Upper lobe of left lung (tissue), 6 donors: ENCODE results near the gene ITPR1. TPM values are rescaled to one million over a fixed set of nuclear protein-coding genes. Genes with fewer than 3 reads are reported as not detected.

Experiments used
- ATAC-seq, 2 donors: fragments of 200-7000 bp; cut with Tn5 transposase; one replicate each; pipeline ENCODE4 v1.9.1; 2022; ENCODE audit warnings: mild to moderate bottlenecking in 2 of 2, moderate library complexity in 2 of 2; ENCODE audit not compliant: low FRiP score in 2 of 2
- DNase-seq, 2 donors: peaks; one replicate each; pipeline ENCODE4 v3.0.0-alpha.2; 2019 to 2020
- H3K27ac ChIP-seq, 4 donors: fragments of 200-600 bp; sonication (generic); one replicate each; pipeline ENCODE4 v1.5.1; 2016 to 2019
- H3K27me3 ChIP-seq, 4 donors: fragments of 200-600 bp; sonication (generic); one replicate each; pipeline ENCODE4 v1.5.1; 2017 to 2019
- H3K36me3 ChIP-seq, 4 donors: fragments of 200-600 bp; sonication (generic); one replicate each; pipeline ENCODE4 v1.5.1; 2016 to 2019
- H3K4me1 ChIP-seq, 4 donors: fragments of 200-600 bp; sonication (generic); one replicate each; pipeline ENCODE4 v1.5.1; 2018 to 2019
- H3K4me3 ChIP-seq, 4 donors: fragments of 200-600 bp; sonication (generic); one replicate each; pipeline ENCODE4 v1.5.1; 2017 to 2019; ENCODE audit warnings: mild to moderate bottlenecking in 2 of 4, moderate library complexity in 1 of 4
- H3K9me3 ChIP-seq, 4 donors: fragments of 200-600 bp; sonication (generic); one replicate each; pipeline ENCODE4 v1.5.1; 2018 to 2019
- EP300 ChIP-seq, 4 donors: sonication (generic); formaldehyde crosslinking; IDR thresholded peaks; one replicate each; pipeline ENCODE4 v1.5.1; 2017; ENCODE audit warnings: antibody characterized with exemption in 4 of 4, control low read depth in 2 of 4
- POLR2A ChIP-seq, 4 donors: fragments of 450-650 bp; IDR thresholded peaks; one replicate each; pipeline ENCODE4 v1.5.1; 2016 to 2017; ENCODE audit warnings: antibody characterized with exemption in 4 of 4, mild to moderate bottlenecking in 2 of 4
- POLR2AphosphoS5 ChIP-seq, 2 donors: sonication (generic); formaldehyde crosslinking; IDR thresholded peaks; one replicate each; pipeline ENCODE4 v1.5.1; 2017; ENCODE audit warnings: antibody characterized with exemption in 2 of 2
- WGBS, 2 donors: methylation state at CpG; one replicate each; pipeline ENCODE4 v1.1.5; 2017 to 2018; 5-methylcytosine and 5-hydroxymethylcytosine counted together
- total RNA-seq, 6 donors: library from RNA; depleted of rRNA in 4 of 6; stranded (reverse); fragments of >200 nt in 4 of 6; gene quantifications; one replicate each; pipeline versions ENCODE4 v1.1.0 to v1.2.1, GENCODE V29; 2016 to 2021
- TF ChIP-seq, protein P1 (sequence below), 6 experiments: fragments of 450-650 bp in 4 of 6; fragments of 200-600 bp in 2 of 6; sonication (generic) in 2 of 6; IDR thresholded peaks; one replicate each; pipeline ENCODE4 v1.5.1; 2016 to 2019; ENCODE audit warnings: antibody characterized with exemption in 6 of 6
- donor health status: DM: no; HTN: no; CAD: no; lungs with moderate emphysema.
- donor health status: DM: no; HTN: yes; CAD: no; lungs with severe emphysema.

ITPR1 gene
- total RNA-seq, 6 donors from 2014 or later, result 55.5 to 136 (median 66.2) TPM

DNA sequence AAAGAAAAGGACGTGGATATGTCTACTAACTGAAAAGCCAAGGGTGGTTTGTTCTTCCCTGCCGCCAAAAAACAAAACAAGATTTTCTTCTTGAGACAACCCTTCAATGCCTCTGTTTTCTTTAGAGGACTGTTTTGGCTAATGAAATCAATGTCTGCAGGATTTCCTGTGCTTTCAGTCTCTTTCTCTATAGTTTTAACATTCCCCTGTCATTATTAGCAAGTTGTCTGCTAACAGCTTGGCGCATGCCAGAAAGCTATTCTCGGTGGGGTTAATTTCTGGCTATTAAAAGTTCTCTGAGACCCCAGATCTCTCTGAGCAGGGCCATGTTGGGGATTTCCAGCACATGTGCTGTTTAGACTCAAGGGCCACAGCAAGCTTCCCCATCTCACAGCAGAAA is 56.7 kb downstream of the ITPR1 start:
- Histone ChIP-seq H3K4me3 (no peak overlapping the region), H3K4me1 (peaks cover 3 to 24% (median 19%) of the 10 kb centered on the region in 4 donors), H3K9me3 (no peaks in the 10 kb centered on the region), H3K27me3 (no peaks in the 10 kb centered on the region), H3K27ac (peak overlapping the region in 3 of 4 donors; percentile 28 to 53 (median 52)), H3K36me3 (no peaks in the 10 kb centered on the region)
- DNase-seq (no peak), ATAC-seq (no peak)
- 57 to 69% methylated on average over 4 of the region's 4 CpGs for WGBS, 2 donors
- no peak for TF ChIP-seq EP300 (IDR thresholded peaks at IDR 0.05)

DNA sequence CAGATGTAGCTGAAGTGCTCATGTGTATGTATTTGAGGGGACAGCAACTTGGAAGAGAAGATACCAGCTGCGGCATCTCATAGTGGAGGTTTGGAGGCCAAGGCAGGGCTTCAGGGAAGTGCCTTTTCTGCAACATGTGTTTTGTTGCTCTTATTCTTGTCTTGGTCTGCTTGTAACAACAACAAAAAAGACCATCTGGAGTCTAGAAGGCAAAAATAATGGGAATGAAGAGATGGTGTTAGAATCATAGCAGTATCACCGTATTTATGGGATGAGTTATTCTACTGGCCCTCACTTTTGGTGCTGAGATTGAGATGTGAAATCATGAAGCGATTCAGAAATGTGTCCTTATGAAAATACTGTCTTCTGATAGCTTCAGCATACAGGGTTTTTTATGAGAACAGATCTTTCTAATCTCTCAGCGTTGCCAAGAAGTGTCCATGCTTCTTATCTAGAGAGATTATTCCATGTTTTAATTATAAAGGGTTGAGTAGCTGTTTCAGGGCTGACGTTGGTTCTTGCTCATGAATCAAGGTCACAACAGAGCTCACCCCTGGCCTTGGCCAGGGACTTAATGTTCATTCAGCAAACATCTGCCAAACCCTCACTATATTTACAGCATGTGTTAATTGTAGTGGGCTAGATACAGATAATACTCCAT is 58.0 kb downstream of the ITPR1 start:
- H3K36me3 ChIP-seq, result no peaks in the 10 kb centered on the region
- WGBS, 2 donors, result 62 to 75% methylated on average over 5 of the region's 5 CpGs
- no peaks in the 10 kb centered on the region for H3K9me3 ChIP-seq
- no peak overlapping the region for H3K4me3 ChIP-seq
- peaks cover 3 to 24% (median 19%) of the 10 kb centered on the region in 4 donors for H3K4me1 ChIP-seq
- ATAC-seq, result no peak
- TF ChIP-seq EP300 (IDR thresholded peaks at IDR 0.05) (no peak), POLR2AphosphoS5 (IDR thresholded peaks at IDR 0.05) (no peak), POLR2A (IDR thresholded peaks at IDR 0.05) (no peak)
- TF ChIP-seq, protein P1, sequence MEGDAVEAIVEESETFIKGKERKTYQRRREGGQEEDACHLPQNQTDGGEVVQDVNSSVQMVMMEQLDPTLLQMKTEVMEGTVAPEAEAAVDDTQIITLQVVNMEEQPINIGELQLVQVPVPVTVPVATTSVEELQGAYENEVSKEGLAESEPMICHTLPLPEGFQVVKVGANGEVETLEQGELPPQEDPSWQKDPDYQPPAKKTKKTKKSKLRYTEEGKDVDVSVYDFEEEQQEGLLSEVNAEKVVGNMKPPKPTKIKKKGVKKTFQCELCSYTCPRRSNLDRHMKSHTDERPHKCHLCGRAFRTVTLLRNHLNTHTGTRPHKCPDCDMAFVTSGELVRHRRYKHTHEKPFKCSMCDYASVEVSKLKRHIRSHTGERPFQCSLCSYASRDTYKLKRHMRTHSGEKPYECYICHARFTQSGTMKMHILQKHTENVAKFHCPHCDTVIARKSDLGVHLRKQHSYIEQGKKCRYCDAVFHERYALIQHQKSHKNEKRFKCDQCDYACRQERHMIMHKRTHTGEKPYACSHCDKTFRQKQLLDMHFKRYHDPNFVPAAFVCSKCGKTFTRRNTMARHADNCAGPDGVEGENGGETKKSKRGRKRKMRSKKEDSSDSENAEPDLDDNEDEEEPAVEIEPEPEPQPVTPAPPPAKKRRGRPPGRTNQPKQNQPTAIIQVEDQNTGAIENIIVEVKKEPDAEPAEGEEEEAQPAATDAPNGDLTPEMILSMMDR (IDR thresholded peaks at IDR 0.05), result no peak
- peak overlapping the region; percentile 14 to 53 (median 30) for H3K27ac ChIP-seq
- H3K27me3 ChIP-seq, result no peaks in the 10 kb centered on the region
- DNase-seq, result no peak

DNA sequence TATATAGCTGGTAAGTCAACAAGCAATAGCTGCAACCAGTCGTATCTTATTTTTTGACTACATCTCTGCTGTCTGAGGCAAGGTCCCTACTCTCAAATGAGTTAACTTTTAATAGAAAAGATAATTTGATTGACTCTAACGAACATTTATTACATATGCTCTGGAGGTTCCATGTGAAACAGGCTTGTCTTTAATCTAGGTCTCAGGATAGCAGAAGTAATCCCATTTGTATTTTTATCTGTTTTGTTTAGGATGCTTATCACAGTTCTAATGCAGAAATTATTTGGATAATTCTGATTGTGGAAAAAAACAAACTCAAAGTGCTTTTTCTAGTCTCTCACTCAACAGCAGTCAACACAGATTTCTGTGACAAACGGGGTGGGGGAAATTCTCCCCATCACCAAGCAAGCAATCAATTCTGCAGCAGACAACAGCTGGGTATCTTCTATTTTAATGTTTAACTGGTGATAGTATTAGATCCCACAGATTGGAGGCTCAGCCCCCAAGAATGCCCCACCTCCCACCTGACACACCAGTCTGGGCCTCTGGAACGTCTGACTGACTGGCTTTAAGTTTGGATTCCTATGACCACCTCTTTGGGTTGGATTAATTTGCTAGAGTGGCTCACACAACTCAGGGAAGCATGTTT is 58.8 kb downstream of the ITPR1 start:
- no peaks in the 10 kb centered on the region for H3K36me3 ChIP-seq
- no peak overlapping the region for H3K4me3 ChIP-seq
- H3K27ac ChIP-seq, result peak overlapping the region in 3 of 4 donors; percentile 14 to 51 (median 28)
- peaks cover 3 to 24% (median 18%) of the 10 kb centered on the region in 4 donors for H3K4me1 ChIP-seq
- WGBS, 2 donors, result 77 to 79% methylated on average over 4 of the region's 4 CpGs
- ATAC-seq (no peak), DNase-seq (no peak)
- H3K9me3 ChIP-seq, result no peaks in the 10 kb centered on the region
- no peaks in the 10 kb centered on the region for H3K27me3 ChIP-seq
- no peak for TF ChIP-seq POLR2AphosphoS5 (IDR thresholded peaks at IDR 0.05)
- no peak for TF ChIP-seq EP300 (IDR thresholded peaks at IDR 0.05)
- TF ChIP-seq, protein P1 (IDR thresholded peaks at IDR 0.05), result no peak

- H3K4me1 ChIP-seq, result peaks cover 3 to 23% (median 16%) of the 10 kb centered on the region in 4 donors
- no peak for DNase-seq
Measured at GRCh38 chr3:4552811-4553210, 59.7 kb downstream of the ITPR1 start.

GRCh38 chr3:4561661-4562060 is 68.5 kb downstream of the ITPR1 start:
- H3K36me3 ChIP-seq, result no peaks in the 10 kb centered on the region
- H3K4me1 ChIP-seq, result peaks cover 0 to 4% (median 0%) of the 10 kb centered on the region in 4 donors
- TF ChIP-seq EP300 (IDR thresholded peaks at IDR 0.05) (no peak), POLR2AphosphoS5 (IDR thresholded peaks at IDR 0.05) (no peak), POLR2A (IDR thresholded peaks at IDR 0.05) (no peak)
- TF ChIP-seq, protein P1 (IDR thresholded peaks at IDR 0.05), result no peak
- H3K27me3 ChIP-seq, result no peaks in the 10 kb centered on the region
- ATAC-seq, result no peak
- no peak for DNase-seq
- H3K4me3 ChIP-seq, result no peak overlapping the region
- H3K9me3 ChIP-seq, result no peaks in the 10 kb centered on the region
- WGBS, 2 donors, result 77 to 79% methylated on average over 2 of the region's 2 CpGs
- no peak overlapping the region for H3K27ac ChIP-seq

More at GRCh38 chr3:4552811-4553210, 59.7 kb downstream of the ITPR1 start:
- 67 to 70% methylated on average over 4 of the region's 4 CpGs for WGBS, 2 donors
- no peaks in the 10 kb centered on the region for H3K9me3 ChIP-seq
- ATAC-seq, result no peak
- TF ChIP-seq EP300 (IDR thresholded peaks at IDR 0.05), result no peak
- peak in 1 of 2 donors; percentile 24 for TF ChIP-seq POLR2AphosphoS5 (IDR thresholded peaks at IDR 0.05)
- TF ChIP-seq POLR2A (IDR thresholded peaks at IDR 0.05), result no peak
- TF ChIP-seq, protein P1 (IDR thresholded peaks at IDR 0.05), result no peak
- H3K27ac ChIP-seq, result peak overlapping the region in 1 of 4 donors; percentile 28
- no peak overlapping the region for H3K4me3 ChIP-seq
- no peaks in the 10 kb centered on the region for H3K36me3 ChIP-seq
- no peaks in the 10 kb centered on the region for H3K27me3 ChIP-seq
